ENCODE measurements around the gene NCSTN. TPM values are rescaled to one million over a fixed set of nuclear protein-coding genes. Genes with fewer than 3 reads are reported as not detected.

The NCSTN gene
- polyA plus RNA-seq, 3 donors = 125 to 238 (median 145) TPM

DNA sequence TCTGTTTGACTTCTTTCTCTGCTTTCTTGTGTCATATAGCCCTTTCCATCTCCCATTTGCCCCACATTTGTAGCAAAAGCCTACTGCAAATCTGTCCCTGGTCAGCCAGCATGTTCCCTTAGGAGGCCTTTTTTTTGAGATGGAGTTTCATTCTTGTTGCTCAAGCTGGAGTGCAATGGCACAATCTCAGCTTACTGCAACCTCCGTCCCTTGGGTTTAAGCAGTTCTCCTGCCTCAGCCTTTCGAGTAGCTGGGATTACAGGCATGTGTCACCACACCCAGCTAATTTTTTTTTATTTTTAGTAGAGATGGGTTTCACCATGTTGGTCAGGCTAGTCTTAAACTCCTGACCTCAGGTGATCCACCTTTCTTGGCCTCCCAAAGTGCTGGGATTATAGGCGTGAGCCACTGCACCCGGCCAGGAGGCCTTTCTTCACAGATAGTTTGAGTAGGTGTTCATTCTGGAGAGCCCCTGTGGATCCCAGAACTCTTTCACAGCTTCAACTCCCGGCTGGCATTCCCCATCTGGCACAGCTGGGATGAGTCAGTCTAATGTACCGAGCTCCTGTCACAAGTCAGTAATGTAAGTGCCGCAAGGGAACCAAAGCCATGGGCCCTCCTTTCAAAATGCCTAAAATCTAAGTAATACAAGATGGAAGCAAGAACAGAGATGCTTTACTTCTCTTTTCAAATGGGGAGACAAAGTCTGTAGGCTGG, 14.3 kb downstream of the NCSTN start:
- Histone ChIP-seq H3K79me2 (ENCODE audit: insufficient read depth, low read length) (no peaks in the 10 kb centered on the region), H3K4me1 (ENCODE audit: control insufficient read depth in 1 of 2, insufficient read depth in 2 of 2, low read length in 2 of 2) (no peaks in the 10 kb centered on the region), H3K27me3 (ENCODE audit: control insufficient read depth in 2 of 2, insufficient read depth in 2 of 2, low read length in 2 of 2) (no peaks in the 10 kb centered on the region), H3K4me3 (replicated peaks in 1 of 3; ENCODE audit: low read depth in 2 of 3, low read length in 3 of 3) (no peak overlapping the region), H3K36me3 (replicated peaks in 1 of 2; ENCODE audit: control insufficient read depth in 1 of 2, insufficient read depth in 2 of 2, low read length in 2 of 2) (peaks cover 77 to 94% of the 10 kb centered on the region in 2 donors), H4K20me1 (ENCODE audit: insufficient read depth, low read length) (peaks cover 37% of the 10 kb centered on the region), H3K9ac (ENCODE audit: insufficient read depth, low read length, poor library complexity, severe bottlenecking) (no peak overlapping the region), H3K27ac (ENCODE audit: low read depth in 1 of 2, low read length in 2 of 2) (no peak overlapping the region), H3K4me2 (replicated peaks; ENCODE audit: extremely low read depth, low read length, poor library complexity, severe bottlenecking) (no peak overlapping the region), H3K9me3 (replicated peaks in 1 of 2; ENCODE audit: control insufficient read depth in 1 of 2, insufficient read depth in 1 of 2, low read length in 2 of 2) (no peaks in the 10 kb centered on the region), H2AFZ (ENCODE audit: insufficient read depth, low read depth, low read length, poor library complexity, severe bottlenecking) (no peak overlapping the region)
- H3K27ac Mint-ChIP-seq = peak overlapping the region in 2 of 7 donors; percentile 67 to 68
- WGBS (ENCODE audit: insufficient coverage) = 93% methylated on average over 3 of the region's 7 CpGs
- peaks cover 4% of the 10 kb centered on the region for H3K4me1 Mint-ChIP-seq
- peaks cover 86 to 91% of the 10 kb centered on the region in 2 donors for H3K36me3 Mint-ChIP-seq
- H3K27me3 Mint-ChIP-seq (ENCODE audit: low read depth in 3 of 3) = peaks cover 0 to 3% (median 1%) of the 10 kb centered on the region in 3 donors
- DNase-seq = no peak
- TF ChIP-seq CTCF (IDR thresholded peaks at IDR 0.05) = no peak
- intact Hi-C loops (cut with micrococcal nuclease) = no loop called here
- H3K9me3 Mint-ChIP-seq = peaks cover 0 to 1% (median 0%) of the 10 kb centered on the region in 7 donors
- H3K4me3 Mint-ChIP-seq = no peak overlapping the region

DNA sequence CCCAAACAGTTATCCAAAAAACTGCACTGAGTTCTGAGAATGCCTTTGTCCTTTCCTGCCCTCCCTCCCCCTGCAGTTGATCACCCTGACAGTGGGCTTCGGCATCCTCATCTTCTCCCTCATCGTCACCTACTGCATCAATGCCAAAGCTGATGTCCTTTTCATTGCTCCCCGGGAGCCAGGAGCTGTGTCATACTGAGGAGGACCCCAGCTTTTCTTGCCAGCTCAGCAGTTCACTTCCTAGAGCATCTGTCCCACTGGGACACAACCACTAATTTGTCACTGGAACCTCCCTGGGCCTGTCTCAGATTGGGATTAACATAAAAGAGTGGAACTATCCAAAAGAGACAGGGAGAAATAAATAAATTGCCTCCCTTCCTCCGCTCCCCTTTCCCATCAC, 14.9 kb downstream of the NCSTN start:
- H3K9me3 Mint-ChIP-seq = peaks cover 0 to 1% (median 0%) of the 10 kb centered on the region in 7 donors
- peaks cover 79 to 84% of the 10 kb centered on the region in 2 donors for H3K36me3 Mint-ChIP-seq
- H3K27ac Mint-ChIP-seq = peak overlapping the region in 1 of 7 donors; percentile 73
- Histone ChIP-seq H3K4me3 (replicated peaks in 1 of 3; ENCODE audit: low read depth in 2 of 3, low read length in 3 of 3) (no peak overlapping the region), H3K79me2 (ENCODE audit: insufficient read depth, low read length) (no peaks in the 10 kb centered on the region), H3K27me3 (ENCODE audit: control insufficient read depth in 2 of 2, insufficient read depth in 2 of 2, low read length in 2 of 2) (no peaks in the 10 kb centered on the region), H4K20me1 (ENCODE audit: insufficient read depth, low read length) (peaks cover 34% of the 10 kb centered on the region), H3K36me3 (replicated peaks in 1 of 2; ENCODE audit: control insufficient read depth in 1 of 2, insufficient read depth in 2 of 2, low read length in 2 of 2) (peaks cover 70 to 88% of the 10 kb centered on the region in 2 donors), H3K27ac (ENCODE audit: low read depth in 1 of 2, low read length in 2 of 2) (no peak overlapping the region), H2AFZ (ENCODE audit: insufficient read depth, low read depth, low read length, poor library complexity, severe bottlenecking) (no peak overlapping the region), H3K4me1 (ENCODE audit: control insufficient read depth in 1 of 2, insufficient read depth in 2 of 2, low read length in 2 of 2) (no peaks in the 10 kb centered on the region), H3K9ac (ENCODE audit: insufficient read depth, low read length, poor library complexity, severe bottlenecking) (no peak overlapping the region), H3K9me3 (replicated peaks in 1 of 2; ENCODE audit: control insufficient read depth in 1 of 2, insufficient read depth in 1 of 2, low read length in 2 of 2) (no peaks in the 10 kb centered on the region), H3K4me2 (replicated peaks; ENCODE audit: extremely low read depth, low read length, poor library complexity, severe bottlenecking) (no peak overlapping the region)
- H3K4me1 Mint-ChIP-seq = peaks cover 6% of the 10 kb centered on the region
- no peak for TF ChIP-seq CTCF (IDR thresholded peaks at IDR 0.05)
- no peak for DNase-seq
- intact Hi-C loops (cut with micrococcal nuclease) = no loop called here
- 92% methylated on average over 4 of the region's 4 CpGs for WGBS (ENCODE audit: insufficient coverage)
- H3K27me3 Mint-ChIP-seq (ENCODE audit: low read depth in 3 of 3) = peaks cover 0 to 3% (median 2%) of the 10 kb centered on the region in 3 donors
- no peak overlapping the region for H3K4me3 Mint-ChIP-seq

All from CD14-positive monocyte (primary cell).